Measurements from ENCODE around the gene LRATD1. TPM values are rescaled to one million over a fixed set of nuclear protein-coding genes. Genes with fewer than 3 reads are reported as not detected.
A peak's percentile ranks its signal among the peaks of the same experiment; 100 is the strongest.

LRATD1 gene
- total and polyA plus RNA-seq, 4 experiments from 2014 or later, result not detected

- DNase-seq, result no peak
- H3K36me3 ChIP-seq (ENCODE audit: insufficient read depth, low read length), result no peaks in the 10 kb centered on the region
- intact Hi-C loops (cut with micrococcal nuclease), result no loop called here
- ChIA-PET POLR2A (ENCODE audit: partially characterized antibody) (no interaction called here), CTCF (ENCODE audit: partially characterized antibody) (no interaction called here)
- no peak overlapping the region for H3K4me3 ChIP-seq (ENCODE audit: low read length in 2 of 2)
- no peak overlapping the region for H3K27ac ChIP-seq (ENCODE audit: low read depth, low read length)
- H3K27me3 ChIP-seq (ENCODE audit: insufficient read depth, low read length), result peaks cover 5% of the 10 kb centered on the region
- no peaks in the 10 kb centered on the region for H3K9me3 ChIP-seq (ENCODE audit: control insufficient read depth in 1 of 2, low read length in 2 of 2)
- Mint-ChIP-seq H3K36me3 (no peaks in the 10 kb centered on the region), H3K9me3 (peaks cover 0 to 15% (median 1%) of the 10 kb centered on the region in 8 donors), H3K27me3 (peaks cover 25 to 33% of the 10 kb centered on the region in 2 donors), H3K4me3 (peak overlapping the region in 1 of 8 donors; percentile 32), H3K4me1 (peaks cover 0 to 5% (median 2%) of the 10 kb centered on the region in 4 donors), H3K27ac (no peak overlapping the region)
- no peaks in the 10 kb centered on the region for H3K4me1 ChIP-seq (ENCODE audit: insufficient read depth, low read length)
Measured at GRCh38 chr2:14633461-14634181, 1.1 kb downstream of the LRATD1 start.

- ChIA-PET CTCF (ENCODE audit: partially characterized antibody) (no interaction called here), POLR2A (ENCODE audit: partially characterized antibody) (no interaction called here)
- Histone ChIP-seq H3K9me3 (ENCODE audit: control insufficient read depth in 1 of 2, low read length in 2 of 2) (no peaks in the 10 kb centered on the region), H3K4me1 (ENCODE audit: insufficient read depth, low read length) (no peaks in the 10 kb centered on the region), H3K27me3 (ENCODE audit: insufficient read depth, low read length) (peaks cover 5% of the 10 kb centered on the region), H3K36me3 (ENCODE audit: insufficient read depth, low read length) (no peaks in the 10 kb centered on the region), H3K27ac (ENCODE audit: low read depth, low read length) (no peak overlapping the region), H3K4me3 (ENCODE audit: low read length in 2 of 2) (no peak overlapping the region)
- Mint-ChIP-seq H3K27me3 (peaks cover 25 to 33% of the 10 kb centered on the region in 2 donors), H3K36me3 (no peaks in the 10 kb centered on the region), H3K4me3 (no peak overlapping the region), H3K9me3 (peaks cover 0 to 15% (median 1%) of the 10 kb centered on the region in 8 donors), H3K4me1 (peaks cover 0 to 5% (median 2%) of the 10 kb centered on the region in 4 donors), H3K27ac (no peak overlapping the region)
- no peak for DNase-seq
- intact Hi-C loops (cut with micrococcal nuclease), result no loop called here
Measured at GRCh38 chr2:14634182-14634488, 1.6 kb downstream of the LRATD1 start.

DNA sequence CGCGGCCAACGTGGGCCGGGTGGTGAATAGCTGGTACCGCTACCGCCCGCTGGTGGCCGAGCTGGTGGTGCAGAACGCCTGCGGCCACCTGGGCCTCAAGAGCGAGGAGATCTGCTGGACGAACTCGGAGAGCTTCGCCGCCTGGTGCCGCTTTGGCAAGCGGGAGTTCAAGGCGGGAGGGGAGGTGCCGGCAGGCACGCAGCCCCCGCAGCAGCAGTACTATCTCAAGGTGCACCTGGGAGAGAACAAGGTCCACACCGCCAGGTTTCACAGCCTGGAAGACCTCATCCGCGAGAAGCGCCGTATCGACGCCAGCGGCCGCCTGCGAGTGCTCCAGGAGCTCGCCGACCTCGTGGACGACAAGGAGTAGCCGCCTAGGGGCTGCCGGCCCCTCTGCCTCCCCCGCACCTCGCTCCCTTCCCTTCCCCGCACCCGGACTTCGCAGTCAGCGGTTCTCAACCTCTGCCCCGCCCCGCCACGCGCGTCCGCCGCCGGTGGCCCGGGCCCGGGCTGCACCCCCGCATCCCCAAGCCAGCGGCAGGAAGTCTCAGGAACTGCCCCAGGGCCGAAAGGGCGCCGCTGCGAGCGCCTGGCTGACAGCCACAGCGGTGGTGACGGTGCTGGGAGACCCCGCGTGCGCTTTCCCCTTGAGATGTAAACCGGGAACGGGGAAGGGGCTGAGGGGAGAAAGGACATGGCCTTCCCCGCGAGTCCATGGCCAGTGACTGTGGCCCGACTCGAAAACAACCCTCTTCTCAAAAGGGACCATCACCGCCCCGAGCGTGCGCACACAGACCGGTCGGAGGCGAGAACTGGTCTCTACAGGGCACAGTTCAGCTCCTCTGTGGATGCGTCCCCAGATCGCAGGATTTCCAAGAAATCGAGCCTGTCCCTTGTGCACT, 2.2 kb downstream of the LRATD1 start:
- Histone ChIP-seq H3K27ac (ENCODE audit: low read depth, low read length) (no peak overlapping the region), H3K27me3 (ENCODE audit: insufficient read depth, low read length) (peaks cover 5% of the 10 kb centered on the region), H3K4me3 (ENCODE audit: low read length in 2 of 2) (no peak overlapping the region), H3K4me1 (ENCODE audit: insufficient read depth, low read length) (no peaks in the 10 kb centered on the region), H3K9me3 (ENCODE audit: control insufficient read depth in 1 of 2, low read length in 2 of 2) (no peaks in the 10 kb centered on the region), H3K36me3 (ENCODE audit: insufficient read depth, low read length) (no peaks in the 10 kb centered on the region)
- Mint-ChIP-seq H3K36me3 (no peaks in the 10 kb centered on the region), H3K27ac (no peak overlapping the region), H3K4me3 (no peak overlapping the region), H3K27me3 (peaks cover 25 to 33% of the 10 kb centered on the region in 2 donors), H3K4me1 (peaks cover 0 to 5% (median 2%) of the 10 kb centered on the region in 4 donors), H3K9me3 (peaks cover 0 to 15% (median 1%) of the 10 kb centered on the region in 8 donors)
- DNase-seq, result no peak
- intact Hi-C loops (cut with micrococcal nuclease), result no loop called here
- ChIA-PET POLR2A (ENCODE audit: partially characterized antibody) (no interaction called here), CTCF (ENCODE audit: partially characterized antibody) (no interaction called here)

- no peak overlapping the region for H3K4me3 ChIP-seq (ENCODE audit: low read length in 2 of 2)
- no peak overlapping the region for H3K27ac ChIP-seq (ENCODE audit: low read depth, low read length)
- Mint-ChIP-seq H3K27ac (no peak overlapping the region), H3K4me1 (peaks cover 0 to 5% (median 2%) of the 10 kb centered on the region in 4 donors), H3K27me3 (peaks cover 25 to 30% of the 10 kb centered on the region in 2 donors), H3K4me3 (no peak overlapping the region), H3K9me3 (peaks cover 0 to 15% (median 1%) of the 10 kb centered on the region in 8 donors), H3K36me3 (no peaks in the 10 kb centered on the region)
- POLR2A ChIA-PET (ENCODE audit: partially characterized antibody), result no interaction called here
- no peak for DNase-seq
- H3K4me1 ChIP-seq (ENCODE audit: insufficient read depth, low read length), result no peaks in the 10 kb centered on the region
- CTCF ChIA-PET (ENCODE audit: partially characterized antibody), result no interaction called here
- H3K36me3 ChIP-seq (ENCODE audit: insufficient read depth, low read length), result no peaks in the 10 kb centered on the region
- H3K27me3 ChIP-seq (ENCODE audit: insufficient read depth, low read length), result peaks cover 5% of the 10 kb centered on the region
- intact Hi-C loops (cut with micrococcal nuclease), result no loop called here
- no peaks in the 10 kb centered on the region for H3K9me3 ChIP-seq (ENCODE audit: control insufficient read depth in 1 of 2, low read length in 2 of 2)
Measured at GRCh38 chr2:14635391-14635871, 2.9 kb downstream of the LRATD1 start.

DNA sequence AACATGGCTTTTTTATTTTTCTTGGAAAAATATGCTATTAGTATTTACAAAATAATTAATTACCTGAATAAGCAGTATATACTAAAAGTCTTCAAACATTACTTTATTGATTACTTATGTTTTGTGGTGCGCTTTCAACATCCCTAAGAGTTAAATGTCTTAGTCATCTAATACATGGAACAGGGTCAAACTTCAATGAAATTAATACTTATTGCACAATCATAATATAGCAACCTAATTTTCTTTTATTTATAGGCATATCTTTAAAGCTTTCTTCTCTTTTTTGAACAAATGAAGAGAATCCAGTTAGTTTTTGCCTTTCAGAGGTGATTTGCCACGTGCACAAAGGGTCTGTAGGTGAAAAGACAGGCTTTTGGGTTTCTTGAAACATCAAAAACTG, 6.0 kb downstream of the LRATD1 start:
- intact Hi-C loops (cut with micrococcal nuclease), result no loop called here
- CTCF ChIA-PET (ENCODE audit: partially characterized antibody), result no interaction called here

DNA sequence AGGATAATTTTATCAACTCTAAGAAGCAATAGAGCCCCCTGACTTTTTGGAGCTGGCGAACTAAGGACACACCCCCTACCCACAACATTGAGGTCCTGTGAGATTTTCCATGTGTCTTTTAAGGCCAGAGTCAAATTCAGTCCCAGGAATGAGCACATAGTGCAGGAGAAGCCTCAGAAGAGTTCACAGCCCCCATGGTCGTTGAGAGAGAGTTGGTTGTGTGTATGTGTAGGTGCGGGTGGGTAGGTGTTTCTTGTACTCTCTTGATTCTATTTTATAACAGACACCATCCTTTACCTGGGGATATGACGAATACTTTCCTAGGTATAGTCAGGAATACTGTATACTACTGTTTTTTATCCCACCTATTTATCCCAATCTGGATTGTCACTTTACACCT, 8.6 kb downstream of the LRATD1 start:
- Histone ChIP-seq H3K9me3 (ENCODE audit: control insufficient read depth in 1 of 2, low read length in 2 of 2) (no peaks in the 10 kb centered on the region), H3K4me1 (ENCODE audit: insufficient read depth, low read length) (no peaks in the 10 kb centered on the region), H3K36me3 (ENCODE audit: insufficient read depth, low read length) (no peaks in the 10 kb centered on the region), H3K27me3 (ENCODE audit: insufficient read depth, low read length) (peaks cover 5% of the 10 kb centered on the region), H3K4me3 (ENCODE audit: low read length in 2 of 2) (no peak overlapping the region), H3K27ac (ENCODE audit: low read depth, low read length) (no peak overlapping the region)
- Mint-ChIP-seq H3K4me1 (no peaks in the 10 kb centered on the region), H3K9me3 (peaks cover 0 to 6% (median 0%) of the 10 kb centered on the region in 8 donors), H3K36me3 (no peaks in the 10 kb centered on the region), H3K27ac (no peak overlapping the region), H3K27me3 (peaks cover 10 to 11% of the 10 kb centered on the region in 2 donors), H3K4me3 (no peak overlapping the region)
- intact Hi-C loops (cut with micrococcal nuclease), result no loop called here
- ChIA-PET POLR2A (ENCODE audit: partially characterized antibody) (no interaction called here), CTCF (ENCODE audit: partially characterized antibody) (no interaction called here)
- DNase-seq, result no peak

More for the DNA sequence above, 6.0 kb downstream of the LRATD1 start:
- no peaks in the 10 kb centered on the region for H3K4me1 Mint-ChIP-seq
- no peaks in the 10 kb centered on the region for H3K36me3 Mint-ChIP-seq
- H3K36me3 ChIP-seq (ENCODE audit: insufficient read depth, low read length), result no peaks in the 10 kb centered on the region
- POLR2A ChIA-PET (ENCODE audit: partially characterized antibody), result no interaction called here
- no peak overlapping the region for H3K4me3 ChIP-seq (ENCODE audit: low read length in 2 of 2)
- no peak overlapping the region for H3K27ac ChIP-seq (ENCODE audit: low read depth, low read length)
- no peaks in the 10 kb centered on the region for H3K9me3 ChIP-seq (ENCODE audit: control insufficient read depth in 1 of 2, low read length in 2 of 2)
- H3K4me3 Mint-ChIP-seq, result no peak overlapping the region
- peaks cover 5% of the 10 kb centered on the region for H3K27me3 ChIP-seq (ENCODE audit: insufficient read depth, low read length)
- no peaks in the 10 kb centered on the region for H3K4me1 ChIP-seq (ENCODE audit: insufficient read depth, low read length)
- H3K27ac Mint-ChIP-seq, result no peak overlapping the region
- H3K27me3 Mint-ChIP-seq, result peaks cover 13 to 15% of the 10 kb centered on the region in 2 donors
- DNase-seq, result no peak
- H3K9me3 Mint-ChIP-seq, result peaks cover 0 to 6% (median 0%) of the 10 kb centered on the region in 8 donors

- POLR2A ChIA-PET (ENCODE audit: partially characterized antibody), result no interaction called here
- intact Hi-C loops (cut with micrococcal nuclease), result no loop called here
- Histone ChIP-seq H3K36me3 (ENCODE audit: insufficient read depth, low read length) (no peaks in the 10 kb centered on the region), H3K9me3 (ENCODE audit: control insufficient read depth in 1 of 2, low read length in 2 of 2) (no peaks in the 10 kb centered on the region), H3K27ac (ENCODE audit: low read depth, low read length) (no peak overlapping the region), H3K4me1 (ENCODE audit: insufficient read depth, low read length) (no peaks in the 10 kb centered on the region), H3K27me3 (ENCODE audit: insufficient read depth, low read length) (no peaks in the 10 kb centered on the region), H3K4me3 (ENCODE audit: low read length in 2 of 2) (no peak overlapping the region)
- H3K9me3 Mint-ChIP-seq, result no peaks in the 10 kb centered on the region
- CTCF ChIA-PET (ENCODE audit: partially characterized antibody), result no interaction called here
- peaks cover 0 to 3% of the 10 kb centered on the region in 2 donors for H3K27me3 Mint-ChIP-seq
- no peaks in the 10 kb centered on the region for H3K4me1 Mint-ChIP-seq
- H3K27ac Mint-ChIP-seq, result no peak overlapping the region
- H3K4me3 Mint-ChIP-seq, result no peak overlapping the region
- no peak for DNase-seq
- H3K36me3 Mint-ChIP-seq, result no peaks in the 10 kb centered on the region
Measured at GRCh38 chr2:14642499-14642898, 10.0 kb downstream of the LRATD1 start.
